ENCODE data around the gene ZNF107.
"Not testable (repeated sequence)": the region's sequence is repeated elsewhere in the genome, so short reads cannot be mapped to it uniquely, and the experiment has no call there.

ZNF107 gene

GRCh38 chr7:64685091-64685490 is 19.2 kb downstream of the ZNF107 start:
- DNase-seq (ENCODE audit: low read depth), result no peak
- TF ChIP-seq CTCF (IDR thresholded peaks at IDR 0.05; ENCODE audit: control insufficient read depth, extremely low read depth, insufficient read depth), result no peak
- no peak overlapping the region for H3K4me3 ChIP-seq (ENCODE audit: low read depth, low read length)

GRCh38 chr7:64685741-64686140 is 19.8 kb downstream of the ZNF107 start:
- no peak for TF ChIP-seq CTCF (IDR thresholded peaks at IDR 0.05; ENCODE audit: control insufficient read depth, extremely low read depth, insufficient read depth)
- H3K4me3 ChIP-seq (ENCODE audit: low read depth, low read length), result peak overlapping the region; percentile 24; the same call in 1 of the 2 replicates
- DNase-seq (ENCODE audit: low read depth), result peak; percentile 86

GRCh38 chr7:64686493-64687184 is 20.7 kb downstream of the ZNF107 start:
- peak; percentile 90 for DNase-seq (ENCODE audit: low read depth)
- TF ChIP-seq CTCF (IDR thresholded peaks at IDR 0.05; ENCODE audit: control insufficient read depth, extremely low read depth, insufficient read depth), result no peak
- peak overlapping the region; percentile 24; the same call in 1 of the 2 replicates for H3K4me3 ChIP-seq (ENCODE audit: low read depth, low read length)

GRCh38 chr7:64687249-64687648 is 21.3 kb downstream of the ZNF107 start:
- H3K4me3 ChIP-seq (ENCODE audit: low read depth, low read length), result no peak overlapping the region
- TF ChIP-seq CTCF (IDR thresholded peaks at IDR 0.05; ENCODE audit: control insufficient read depth, extremely low read depth, insufficient read depth), result no peak
- DNase-seq (ENCODE audit: low read depth), result no peak

GRCh38 chr7:64688988-64689387 is 23.1 kb downstream of the ZNF107 start:
- no peak for TF ChIP-seq CTCF (IDR thresholded peaks at IDR 0.05; ENCODE audit: control insufficient read depth, extremely low read depth, insufficient read depth)
- H3K4me3 ChIP-seq (ENCODE audit: low read depth, low read length), result no peak overlapping the region
- DNase-seq (ENCODE audit: low read depth), result no peak

GRCh38 chr7:64691831-64692230 is 25.9 kb downstream of the ZNF107 start:
- TF ChIP-seq CTCF (IDR thresholded peaks at IDR 0.05; ENCODE audit: control insufficient read depth, extremely low read depth, insufficient read depth), result no peak
- no peak overlapping the region for H3K4me3 ChIP-seq (ENCODE audit: low read depth, low read length)
- DNase-seq (ENCODE audit: low read depth), result no peak

GRCh38 chr7:64697863-64698262 is 31.9 kb downstream of the ZNF107 start:
- DNase-seq (ENCODE audit: low read depth); H3K4me3 ChIP-seq (ENCODE audit: low read depth, low read length): not testable (repeated sequence)

Data from LNCaP clone FGC (cell line).